GM10847 (cell line): ENCODE data around the gene HIVEP3.

Source experiments
- POLR2A ChIP-seq: IDR thresholded peaks from 2 replicates; pipeline ENCODE4 v1.6.1; 2011; ENCODE audit not compliant: insufficient read length; ENCODE audit errors: extremely low read depth

HIVEP3 gene

GRCh38 chr1:41833519-41834000 is 85.2 kb downstream of the HIVEP3 start:
- TF ChIP-seq POLR2A = no peak

- no peak for TF ChIP-seq POLR2A
These were observed 88.0 kb downstream of the HIVEP3 start for GRCh38 chr1:41830726-41831125.

- no peak for TF ChIP-seq POLR2A
These were observed 90.6 kb downstream of the HIVEP3 start for GRCh38 chr1:41827991-41828570.

GRCh38 chr1:41823471-41823870 is 95.3 kb downstream of the HIVEP3 start:
- no peak for TF ChIP-seq POLR2A

- TF ChIP-seq POLR2A = no peak
These were observed 95.9 kb downstream of the HIVEP3 start for GRCh38 chr1:41822866-41823265.

- no peak for TF ChIP-seq POLR2A
These were observed 98.9 kb downstream of the HIVEP3 start for GRCh38 chr1:41819843-41820242.

GRCh38 chr1:41819069-41819468 is 99.7 kb downstream of the HIVEP3 start:
- no peak for TF ChIP-seq POLR2A

- no peak for TF ChIP-seq POLR2A
These were observed 102.7 kb downstream of the HIVEP3 start for GRCh38 chr1:41816061-41816460.

GRCh38 chr1:41813755-41814745 is 104.7 kb downstream of the HIVEP3 start:
- TF ChIP-seq POLR2A = no peak

GRCh38 chr1:41813226-41813625 is 105.5 kb downstream of the HIVEP3 start:
- TF ChIP-seq POLR2A = no peak

GRCh38 chr1:41812453-41812852 is 106.3 kb downstream of the HIVEP3 start:
- TF ChIP-seq POLR2A = no peak

- TF ChIP-seq POLR2A = no peak
These were observed 106.7 kb downstream of the HIVEP3 start for GRCh38 chr1:41812051-41812450.

- no peak for TF ChIP-seq POLR2A
These were observed 107.5 kb downstream of the HIVEP3 start for GRCh38 chr1:41811051-41811795.

- TF ChIP-seq POLR2A = no peak
These were observed 108.3 kb downstream of the HIVEP3 start for GRCh38 chr1:41810446-41810845.

- no peak for TF ChIP-seq POLR2A
These were observed 109.0 kb downstream of the HIVEP3 start for GRCh38 chr1:41809692-41810091.
